GM12801 (cell line): ENCODE data around the gene LRRC31.

ENCODE experiments used
- TF ChIP-seq, protein P1 (sequence below): IDR thresholded peaks from one replicate; pipeline ENCODE4 v1.5.1; 2011; ENCODE audit warnings: control low read depth; ENCODE audit not compliant: insufficient read length; ENCODE audit errors: extremely low read depth

Gene LRRC31

DNA sequence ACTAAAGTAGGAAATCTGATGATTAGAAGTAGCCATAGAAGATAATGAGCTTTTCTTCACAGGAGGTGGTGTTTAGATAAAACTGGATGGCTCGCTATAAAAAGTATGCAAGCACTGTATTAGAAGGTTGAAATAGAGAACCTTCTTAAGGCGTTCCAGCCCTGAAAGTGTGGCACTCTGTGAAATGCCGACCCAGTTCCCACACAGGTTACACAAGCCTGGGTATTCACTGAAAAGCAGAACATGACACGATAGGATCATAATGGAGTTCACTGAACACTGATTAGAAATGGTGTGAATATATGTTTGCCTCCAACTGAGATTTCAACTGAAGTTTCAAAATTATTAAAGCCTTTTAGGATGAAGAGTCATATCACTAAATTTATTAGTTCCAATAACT, 42.0 kb downstream of the LRRC31 start:
- TF ChIP-seq, protein P1, sequence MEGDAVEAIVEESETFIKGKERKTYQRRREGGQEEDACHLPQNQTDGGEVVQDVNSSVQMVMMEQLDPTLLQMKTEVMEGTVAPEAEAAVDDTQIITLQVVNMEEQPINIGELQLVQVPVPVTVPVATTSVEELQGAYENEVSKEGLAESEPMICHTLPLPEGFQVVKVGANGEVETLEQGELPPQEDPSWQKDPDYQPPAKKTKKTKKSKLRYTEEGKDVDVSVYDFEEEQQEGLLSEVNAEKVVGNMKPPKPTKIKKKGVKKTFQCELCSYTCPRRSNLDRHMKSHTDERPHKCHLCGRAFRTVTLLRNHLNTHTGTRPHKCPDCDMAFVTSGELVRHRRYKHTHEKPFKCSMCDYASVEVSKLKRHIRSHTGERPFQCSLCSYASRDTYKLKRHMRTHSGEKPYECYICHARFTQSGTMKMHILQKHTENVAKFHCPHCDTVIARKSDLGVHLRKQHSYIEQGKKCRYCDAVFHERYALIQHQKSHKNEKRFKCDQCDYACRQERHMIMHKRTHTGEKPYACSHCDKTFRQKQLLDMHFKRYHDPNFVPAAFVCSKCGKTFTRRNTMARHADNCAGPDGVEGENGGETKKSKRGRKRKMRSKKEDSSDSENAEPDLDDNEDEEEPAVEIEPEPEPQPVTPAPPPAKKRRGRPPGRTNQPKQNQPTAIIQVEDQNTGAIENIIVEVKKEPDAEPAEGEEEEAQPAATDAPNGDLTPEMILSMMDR, result no peak

DNA sequence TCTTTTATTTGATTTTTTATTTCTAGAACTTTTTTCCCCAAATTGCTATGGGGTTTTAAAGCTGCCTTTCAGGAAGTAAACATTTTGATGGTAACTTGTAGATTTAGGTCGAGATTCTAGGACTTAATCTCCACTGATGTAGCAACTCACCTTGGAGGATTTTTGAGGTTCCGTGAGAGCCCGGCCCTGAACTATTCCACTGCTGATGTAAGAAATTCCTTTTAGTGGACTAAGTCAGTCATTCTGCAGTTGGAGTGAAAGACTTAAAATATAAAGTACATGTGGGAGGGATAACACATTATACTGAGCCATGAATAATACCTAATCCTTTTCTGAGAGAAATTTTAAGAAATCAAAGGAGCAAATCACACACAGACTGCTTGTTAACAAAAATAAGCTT, 44.4 kb downstream of the LRRC31 start:
- TF ChIP-seq, protein P1, result no peak

DNA sequence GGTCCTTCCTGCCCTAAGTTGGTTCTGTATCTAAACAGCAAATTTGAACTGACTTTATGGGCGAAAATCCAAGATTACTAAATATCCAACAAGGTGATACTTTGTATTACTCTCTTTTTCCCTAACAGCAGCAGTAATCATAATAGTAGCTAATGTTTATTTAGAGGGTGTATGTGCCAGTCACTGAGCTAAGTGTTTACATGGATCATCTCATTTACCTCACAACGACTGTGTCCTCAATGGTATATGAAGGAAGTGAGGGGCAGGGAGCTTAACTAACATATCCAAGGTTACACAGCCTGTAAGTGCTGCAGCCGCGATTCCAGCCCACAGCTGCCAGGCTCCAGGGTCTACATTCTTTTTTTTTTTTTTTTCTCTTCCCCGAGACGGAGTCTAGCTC, 46.8 kb downstream of the LRRC31 start:
- TF ChIP-seq, protein P1, result no peak

DNA sequence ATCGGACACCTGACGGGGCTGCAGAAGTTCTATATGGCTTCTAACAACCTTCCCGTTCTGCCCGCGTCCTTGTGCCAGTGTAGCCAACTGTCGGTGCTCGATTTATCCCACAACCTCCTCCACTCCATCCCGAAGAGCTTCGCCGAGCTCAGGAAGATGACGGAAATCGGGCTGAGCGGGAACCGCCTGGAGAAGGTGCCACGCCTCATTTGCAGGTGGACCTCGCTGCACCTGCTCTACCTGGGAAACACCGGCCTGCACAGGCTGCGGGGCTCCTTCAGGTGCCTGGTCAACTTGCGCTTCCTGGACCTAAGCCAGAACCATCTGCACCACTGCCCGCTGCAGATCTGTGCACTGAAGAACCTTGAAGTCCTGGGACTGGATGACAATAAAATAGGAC, 47.2 kb downstream of the LRRC31 start:
- TF ChIP-seq, protein P1, result no peak

DNA sequence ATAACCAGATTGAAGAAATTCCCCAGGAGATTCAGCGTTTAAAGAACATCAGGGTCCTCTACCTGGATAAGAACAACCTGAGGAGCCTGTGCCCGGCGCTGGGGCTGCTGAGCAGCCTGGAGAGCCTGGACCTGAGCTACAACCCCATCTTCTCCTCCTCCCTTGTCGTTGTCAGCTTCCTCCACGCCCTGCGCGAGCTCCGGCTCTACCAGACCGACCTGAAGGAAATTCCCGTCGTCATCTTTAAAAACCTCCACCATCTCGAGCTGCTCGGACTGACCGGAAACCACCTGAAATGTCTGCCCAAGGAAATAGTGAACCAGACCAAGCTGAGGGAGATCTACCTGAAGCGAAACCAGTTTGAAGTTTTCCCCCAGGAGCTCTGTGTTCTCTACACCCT, 47.6 kb downstream of the LRRC31 start:
- TF ChIP-seq, protein P1, result no peak

DNA sequence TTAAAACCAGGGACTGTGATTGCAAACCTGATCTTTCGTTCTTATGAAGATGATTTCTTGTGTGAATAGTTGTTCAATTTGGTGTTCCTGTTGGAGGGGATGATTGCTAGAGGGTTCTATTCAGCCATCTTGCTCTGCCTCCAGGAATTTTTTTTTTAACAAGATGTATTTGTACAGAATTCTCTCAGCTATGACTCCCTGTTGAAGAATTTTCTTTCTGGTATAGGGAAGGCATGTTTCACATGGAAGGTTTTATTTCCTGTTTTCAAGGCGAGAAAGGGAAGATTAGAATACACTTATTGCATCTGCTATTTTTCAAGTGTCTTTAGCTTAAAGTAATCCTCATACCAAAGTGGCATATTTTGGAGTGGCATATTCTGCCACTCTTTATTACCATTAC, 51.4 kb downstream of the LRRC31 start:
- TF ChIP-seq, protein P1, result no peak

DNA sequence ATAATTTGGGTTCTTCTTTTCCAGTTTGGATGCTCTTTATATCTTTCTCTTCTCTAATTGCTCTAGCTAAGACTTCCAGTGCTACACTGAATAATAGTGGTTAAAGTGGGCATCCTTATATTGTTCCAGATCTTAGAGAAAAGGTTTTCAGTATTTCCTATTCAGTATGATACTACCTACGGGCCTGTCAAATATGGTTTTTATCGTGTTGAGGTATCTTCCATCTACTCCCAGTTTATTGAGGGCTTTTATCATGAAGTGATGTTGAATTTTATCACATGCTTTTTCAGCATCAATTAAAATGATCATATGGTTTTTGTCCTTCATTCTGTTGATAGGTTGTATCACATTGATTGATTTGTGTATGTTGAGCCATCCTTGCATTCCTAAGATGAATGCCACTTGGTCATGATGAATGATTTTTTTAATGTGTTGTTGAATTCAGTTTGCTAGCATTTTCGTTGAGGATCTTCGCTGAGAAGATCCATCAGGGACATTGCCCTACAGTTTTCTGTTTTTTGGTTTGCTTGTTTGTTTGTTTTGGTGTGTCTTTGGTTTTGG, 54.1 kb downstream of the LRRC31 start:
- TF ChIP-seq, protein P1, result no peak
